Suprapubic skin (tissue), 4 donors: Measurements from ENCODE around the gene ALKBH1.

ENCODE experiments used
- POLR2A ChIP-seq, 2 donors: fragments of 450-650 bp; IDR thresholded peaks; one replicate each; pipeline ENCODE4 v1.6.1; 2017; ENCODE audit warnings: antibody characterized with exemption in 2 of 2, mild to moderate bottlenecking in 2 of 2, moderate library complexity in 2 of 2
- POLR2AphosphoS5 ChIP-seq, 3 donors: sonication (generic); formaldehyde crosslinking; IDR thresholded peaks; one replicate each; pipeline ENCODE4 v1.6.1; 2017; ENCODE audit warnings: antibody characterized with exemption in 3 of 3
- TF ChIP-seq, protein P1 (sequence below), 2 donors: fragments of 200-600 bp in 1 of 2; fragments of 450-650 bp in 1 of 2; sonication (generic) in 1 of 2; IDR thresholded peaks; one replicate each; pipeline ENCODE4 v1.5.1; 2016 to 2019; ENCODE audit warnings: antibody characterized with exemption in 2 of 2, mild to moderate bottlenecking in 1 of 2, moderate library complexity in 1 of 2

DNA sequence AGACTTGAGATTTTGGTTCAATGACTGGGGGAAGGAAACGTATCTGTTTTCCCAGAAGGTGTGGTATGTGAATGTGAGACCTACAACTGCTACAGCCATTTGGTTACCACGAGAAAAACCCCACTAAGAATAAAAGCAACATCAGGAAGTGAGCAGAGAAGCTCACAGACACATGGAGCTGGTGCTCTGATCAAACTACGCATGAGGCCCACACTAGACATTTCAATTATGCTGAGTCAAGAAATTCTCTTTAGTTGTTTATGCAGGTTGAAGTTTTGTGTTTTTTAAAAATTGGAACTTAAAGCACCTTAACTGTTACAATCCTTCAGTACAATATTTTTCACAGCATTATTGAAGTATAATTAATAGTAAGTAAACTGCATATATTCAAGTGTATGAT is 82.5 kb downstream of the ALKBH1 start:
- TF ChIP-seq, protein P1, sequence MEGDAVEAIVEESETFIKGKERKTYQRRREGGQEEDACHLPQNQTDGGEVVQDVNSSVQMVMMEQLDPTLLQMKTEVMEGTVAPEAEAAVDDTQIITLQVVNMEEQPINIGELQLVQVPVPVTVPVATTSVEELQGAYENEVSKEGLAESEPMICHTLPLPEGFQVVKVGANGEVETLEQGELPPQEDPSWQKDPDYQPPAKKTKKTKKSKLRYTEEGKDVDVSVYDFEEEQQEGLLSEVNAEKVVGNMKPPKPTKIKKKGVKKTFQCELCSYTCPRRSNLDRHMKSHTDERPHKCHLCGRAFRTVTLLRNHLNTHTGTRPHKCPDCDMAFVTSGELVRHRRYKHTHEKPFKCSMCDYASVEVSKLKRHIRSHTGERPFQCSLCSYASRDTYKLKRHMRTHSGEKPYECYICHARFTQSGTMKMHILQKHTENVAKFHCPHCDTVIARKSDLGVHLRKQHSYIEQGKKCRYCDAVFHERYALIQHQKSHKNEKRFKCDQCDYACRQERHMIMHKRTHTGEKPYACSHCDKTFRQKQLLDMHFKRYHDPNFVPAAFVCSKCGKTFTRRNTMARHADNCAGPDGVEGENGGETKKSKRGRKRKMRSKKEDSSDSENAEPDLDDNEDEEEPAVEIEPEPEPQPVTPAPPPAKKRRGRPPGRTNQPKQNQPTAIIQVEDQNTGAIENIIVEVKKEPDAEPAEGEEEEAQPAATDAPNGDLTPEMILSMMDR (IDR thresholded peaks at IDR 0.05), result no peak
- TF ChIP-seq POLR2A (IDR thresholded peaks at IDR 0.05) (no peak), POLR2AphosphoS5 (IDR thresholded peaks at IDR 0.05) (no peak)
